ENCODE data around the gene PNKD.
A peak's percentile ranks its signal among the peaks of the same experiment; 100 is the strongest.

Gene PNKD

DNA sequence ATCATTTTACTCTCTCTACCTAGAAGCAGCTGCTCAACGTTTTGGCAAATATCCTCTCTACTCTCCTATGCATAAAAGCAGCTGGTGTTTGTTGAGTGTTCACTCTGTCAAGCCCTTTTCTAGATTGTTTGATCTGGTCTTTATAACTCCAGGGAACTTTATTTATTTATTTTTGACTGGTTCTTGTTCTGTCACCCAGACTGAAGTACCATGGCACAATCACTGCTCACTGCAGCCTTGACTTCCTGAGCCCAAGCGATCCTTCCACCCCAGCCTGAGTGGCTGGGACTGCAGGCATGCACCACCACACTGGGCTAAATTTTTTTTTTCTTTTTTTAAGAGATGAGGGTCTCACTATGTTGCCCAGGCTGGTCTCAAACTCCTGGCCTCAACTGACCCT is 99.0 kb downstream of the PNKD start:
- no peak for DNase-seq (ENCODE audit: low read depth)
- H3K4me3 ChIP-seq (ENCODE audit: control insufficient read depth, low read depth, low read length): no peak overlapping the region
- TF ChIP-seq CTCF (conservative IDR thresholded peaks at IDR 0.05; ENCODE audit: control insufficient read depth, insufficient read depth, low read depth, low read length): no peak

GRCh38 chr2:218370410-218371063 is 100.2 kb downstream of the PNKD start:
- H3K4me3 ChIP-seq (ENCODE audit: control insufficient read depth, low read depth, low read length): no peak overlapping the region
- DNase-seq (ENCODE audit: low read depth): peak; percentile 48
- no peak for TF ChIP-seq CTCF (conservative IDR thresholded peaks at IDR 0.05; ENCODE audit: control insufficient read depth, insufficient read depth, low read depth, low read length)

DNA sequence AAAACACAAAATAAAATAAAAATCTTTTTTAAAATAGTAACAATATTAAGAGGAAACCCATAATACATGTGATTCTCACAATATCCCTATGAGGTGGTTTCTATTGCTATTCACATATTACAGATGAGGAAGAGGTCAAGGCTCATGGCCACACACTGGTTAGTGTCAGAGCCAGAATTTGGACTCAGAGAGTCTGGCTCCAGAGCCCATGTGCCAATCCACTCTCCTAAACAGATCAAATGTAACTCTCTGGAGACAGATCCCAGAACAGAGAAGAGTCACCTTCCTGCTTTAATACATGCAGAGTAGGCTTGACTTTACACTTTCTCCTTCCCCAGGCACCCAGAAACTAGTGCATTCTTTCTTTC is 101.6 kb downstream of the PNKD start:
- H3K4me3 ChIP-seq (ENCODE audit: control insufficient read depth, low read depth, low read length): no peak overlapping the region
- no peak for TF ChIP-seq CTCF (conservative IDR thresholded peaks at IDR 0.05; ENCODE audit: control insufficient read depth, insufficient read depth, low read depth, low read length)
- DNase-seq (ENCODE audit: low read depth): no peak

DNA sequence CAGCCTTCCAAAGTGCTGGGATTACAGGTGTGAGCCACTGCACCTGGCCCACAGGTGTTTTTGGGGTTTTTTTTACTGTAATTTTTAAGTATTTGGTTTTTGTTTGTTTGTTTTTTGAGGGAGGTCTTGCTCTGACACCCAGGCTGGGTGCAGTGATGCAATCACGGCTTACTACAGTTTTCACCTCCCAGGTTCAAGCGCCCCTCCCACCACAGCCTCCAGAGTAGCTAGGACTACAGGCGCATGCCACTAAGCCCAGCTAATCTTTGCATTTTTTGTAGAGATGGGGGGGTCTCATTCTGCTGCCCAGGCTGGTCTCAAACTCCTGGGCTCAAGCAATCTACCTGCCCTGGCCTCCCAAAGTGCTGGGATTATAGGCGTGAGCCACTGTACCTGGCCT is 104.5 kb downstream of the PNKD start:
- no peak overlapping the region for H3K4me3 ChIP-seq (ENCODE audit: control insufficient read depth, low read depth, low read length)
- no peak for DNase-seq (ENCODE audit: low read depth)
- TF ChIP-seq CTCF (conservative IDR thresholded peaks at IDR 0.05; ENCODE audit: control insufficient read depth, insufficient read depth, low read depth, low read length): no peak

GRCh38 chr2:218375212-218375611 is 104.9 kb downstream of the PNKD start:
- no peak for TF ChIP-seq CTCF (conservative IDR thresholded peaks at IDR 0.05; ENCODE audit: control insufficient read depth, insufficient read depth, low read depth, low read length)
- no peak overlapping the region for H3K4me3 ChIP-seq (ENCODE audit: control insufficient read depth, low read depth, low read length)
- peak; percentile 53 for DNase-seq (ENCODE audit: low read depth)

GRCh38 chr2:218378053-218378452 is 107.7 kb downstream of the PNKD start:
- no peak for TF ChIP-seq CTCF (conservative IDR thresholded peaks at IDR 0.05; ENCODE audit: control insufficient read depth, insufficient read depth, low read depth, low read length)
- no peak for DNase-seq (ENCODE audit: low read depth)
- no peak overlapping the region for H3K4me3 ChIP-seq (ENCODE audit: control insufficient read depth, low read depth, low read length)

DNA sequence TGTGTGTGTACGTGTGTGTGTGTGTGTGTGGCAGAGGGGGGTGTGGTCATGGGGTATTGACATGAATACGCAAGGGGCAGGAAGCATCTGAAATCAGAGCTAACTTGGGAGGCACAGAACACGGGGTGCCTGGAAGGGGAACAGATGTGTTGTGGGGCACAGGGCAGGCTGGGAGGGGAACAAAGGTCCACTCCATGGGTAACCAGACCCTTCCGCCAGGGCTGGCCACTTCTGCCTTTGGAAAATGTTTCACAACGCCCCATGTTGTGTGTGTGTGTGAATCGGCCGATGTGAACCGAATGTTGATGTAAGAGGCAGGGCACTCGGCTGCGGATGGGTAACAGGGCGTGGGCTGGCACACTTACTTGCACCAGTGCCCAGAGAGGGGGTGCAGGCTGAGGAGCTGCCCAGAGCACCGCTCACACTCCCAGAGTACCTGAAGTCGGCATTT is 111.6 kb downstream of the PNKD start, which contains the start of gene SLC11A1:
Gene SLC11A1, plus strand, starts transcription at position 358 of the 451 bp plus-strand sequence. CDS start 96 bp downstream, outside the sequence.
- DNase-seq (ENCODE audit: low read depth): no peak
- no peak within 1 kb of the TSS for H3K4me3 ChIP-seq (ENCODE audit: control insufficient read depth, low read depth, low read length)
- TF ChIP-seq CTCF (conservative IDR thresholded peaks at IDR 0.05; ENCODE audit: control insufficient read depth, insufficient read depth, low read depth, low read length): no peak
